HG02981 (cell line): ENCODE data around the gene IDI1.
"Not testable (repeated sequence)": the region's sequence is repeated elsewhere in the genome, so short reads cannot be mapped to it uniquely, and the experiment has no call there.

Experiments used
- ATAC-seq: cut with Tn5 transposase; IDR thresholded peaks from one replicate; pipeline ENCODE4 v1.9.1; 2021; ENCODE audit warnings: mild to moderate bottlenecking, moderate library complexity; ENCODE audit not compliant: unreplicated experiment

IDI1 gene

GRCh38 chr10:1036341-1036791, 12.6 kb downstream of the IDI1 start:
- ATAC-seq = no peak

GRCh38 chr10:1035201-1035600, 13.7 kb downstream of the IDI1 start:
- ATAC-seq = no peak

- ATAC-seq = no peak
These were observed 14.2 kb downstream of the IDI1 start for GRCh38 chr10:1034758-1035157.

- no peak for ATAC-seq
These were observed 15.3 kb downstream of the IDI1 start for GRCh38 chr10:1033601-1034000.

- ATAC-seq = no peak
These were observed 19.1 kb downstream of the IDI1 start for GRCh38 chr10:1029838-1030237.

- no peak for ATAC-seq
These were observed 22.3 kb downstream of the IDI1 start for GRCh38 chr10:1026578-1026977.

- ATAC-seq = no peak
These were observed 23.2 kb downstream of the IDI1 start, which contains the start of gene IDI2 for GRCh38 chr10:1025683-1026082. Gene IDI2, minus strand, starts transcription at chr10:1025859. Its CDS starts 1,136 bp downstream, at chr10:1024723.

- ATAC-seq = no peak
These were observed 24.8 kb downstream of the IDI1 start for GRCh38 chr10:1024103-1024502.

GRCh38 chr10:1022413-1022812, 26.5 kb downstream of the IDI1 start:
- ATAC-seq = no peak

GRCh38 chr10:1020958-1021357, 28.0 kb downstream of the IDI1 start:
- no peak for ATAC-seq

GRCh38 chr10:1020460-1020859, 28.5 kb downstream of the IDI1 start:
- no peak for ATAC-seq

- no peak for ATAC-seq
These were observed 29.6 kb downstream of the IDI1 start for GRCh38 chr10:1019362-1019761.

- ATAC-seq = no peak
These were observed 33.2 kb downstream of the IDI1 start for GRCh38 chr10:1015688-1016087.

GRCh38 chr10:1011696-1012095, 37.2 kb downstream of the IDI1 start:
- ATAC-seq = no peak

GRCh38 chr10:1010703-1011102, 38.2 kb downstream of the IDI1 start:
- ATAC-seq = no peak

GRCh38 chr10:1009947-1010346, 39.0 kb downstream of the IDI1 start:
- ATAC-seq = not testable (repeated sequence)

- ATAC-seq = no peak
These were observed 39.8 kb downstream of the IDI1 start for GRCh38 chr10:1009071-1009494.

GRCh38 chr10:1007583-1007982, 41.3 kb downstream of the IDI1 start:
- ATAC-seq = no peak

GRCh38 chr10:1006573-1006972, 42.3 kb downstream of the IDI1 start:
- no peak for ATAC-seq

GRCh38 chr10:1003884-1004670, 44.8 kb downstream of the IDI1 start:
- no peak for ATAC-seq

GRCh38 chr10:1002425-1003006, 46.4 kb downstream of the IDI1 start:
- no peak for ATAC-seq

- ATAC-seq = no peak
These were observed 51.5 kb downstream of the IDI1 start for GRCh38 chr10:997266-998022.
